Measurements from ENCODE around the gene CCDC97.

GRCh38 chr19:41316306-41316920, 6.4 kb downstream of the CCDC97 start:
- TF ChIP-seq CTCF (IDR thresholded peaks at IDR 0.05) (no peak), EP300 (IDR thresholded peaks at IDR 0.05) (no peak)

Data from tibial nerve (tissue), 4 donors.